Stimulated activated CD4-positive, alpha-beta T cell treated with anti-CD3 and anti-CD28 coated beads, Interleukin-12 subunit alpha, Interleukin-12 subunit beta, amount 100 ng/mL, for 24 hours (primary cell): Measurements from ENCODE around the gene ZIC4.

ENCODE experiments used
- DNase-seq, 2 experiments: peaks; one replicate each; pipeline ENCODE4 v3.0.0-alpha.2; 2020; ENCODE audit warnings: low read depth in 2 of 2

Gene ZIC4

GRCh38 chr3:147418371-147418781 lies 12.0 kb upstream of the ZIC4 start:
- no peak for DNase-seq

GRCh38 chr3:147417551-147418295 lies 11.4 kb upstream of the ZIC4 start:
- no peak for DNase-seq

- no peak for DNase-seq
Measured at GRCh38 chr3:147416931-147417330, 10.6 kb upstream of the ZIC4 start.

GRCh38 chr3:147415874-147416273 lies 9.5 kb upstream of the ZIC4 start:
- DNase-seq = no peak

GRCh38 chr3:147415286-147415685 lies 8.9 kb upstream of the ZIC4 start:
- no peak for DNase-seq

GRCh38 chr3:147414390-147415138 lies 8.2 kb upstream of the ZIC4 start:
- no peak for DNase-seq

GRCh38 chr3:147413686-147414389 lies 7.5 kb upstream of the ZIC4 start:
- no peak for DNase-seq

- DNase-seq = no peak
Measured at GRCh38 chr3:147412917-147413685, 6.8 kb upstream of the ZIC4 start.

- no peak for DNase-seq
Measured at GRCh38 chr3:147412261-147412916, 6.0 kb upstream of the ZIC4 start.

GRCh38 chr3:147411815-147412241 lies 5.5 kb upstream of the ZIC4 start:
- no peak for DNase-seq

GRCh38 chr3:147411238-147411814 lies 5.0 kb upstream of the ZIC4 start:
- no peak for DNase-seq

- DNase-seq = no peak
Measured at GRCh38 chr3:147410526-147411237, 4.3 kb upstream of the ZIC4 start.

GRCh38 chr3:147410116-147410525 lies 3.8 kb upstream of the ZIC4 start:
- no peak for DNase-seq

- no peak for DNase-seq
Measured at GRCh38 chr3:147409143-147410115, 3.1 kb upstream of the ZIC4 start, which contains the start of gene ZIC1. ZIC1 (plus strand) TSS chr3:147409365; CDS start chr3:147410113, 748 bp downstream.

GRCh38 chr3:147408188-147409100 lies 2.1 kb upstream of the ZIC4 start:
- DNase-seq = no peak

GRCh38 chr3:147407498-147408187 lies 1.3 kb upstream of the ZIC4 start:
- no peak for DNase-seq

- DNase-seq = no peak
Measured at GRCh38 chr3:147407114-147407497, 763 bp upstream of the ZIC4 start.
